ENCODE data around the gene ARHGEF10L.

ARHGEF10L gene

DNA sequence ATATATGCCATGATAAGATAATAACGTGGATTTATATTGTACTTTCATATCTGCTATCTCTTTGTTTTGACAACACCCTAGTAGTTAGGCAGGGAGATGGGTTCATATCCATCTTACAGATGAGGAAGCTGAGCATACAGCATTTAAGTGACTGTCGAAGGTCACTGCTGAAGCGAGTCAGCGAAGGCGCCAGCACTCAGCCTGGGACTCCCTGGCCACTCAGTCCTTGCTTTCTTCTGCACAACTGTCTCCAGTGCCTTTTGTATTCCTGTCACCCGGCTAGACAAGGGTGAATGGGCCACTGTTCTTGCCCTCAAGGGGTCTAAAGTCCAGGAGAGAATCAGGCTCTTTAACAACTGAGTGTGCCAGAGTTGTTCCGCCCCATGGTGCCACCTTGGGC, 3.1 kb downstream of the ARHGEF10L start:
- no peak overlapping the region for H3K4me2 ChIP-seq (ENCODE audit: low read length)
- H3F3A ChIP-seq (ENCODE audit: control insufficient read depth, insufficient read depth), result no peaks in the 10 kb centered on the region
- peaks cover 6% of the 10 kb centered on the region for H3K27me3 ChIP-seq (ENCODE audit: control insufficient read depth, low read length)
- H3K9me3 ChIP-seq (ENCODE audit: control insufficient read depth, insufficient read depth, low read length), result no peaks in the 10 kb centered on the region
- no peaks in the 10 kb centered on the region for H3K4me1 ChIP-seq (ENCODE audit: control insufficient read depth, low read length)
- no peaks in the 10 kb centered on the region for H4K20me1 ChIP-seq (ENCODE audit: control insufficient read depth, insufficient read depth, low read depth, low read length)
- H3K79me2 ChIP-seq (ENCODE audit: control insufficient read depth, low read length), result no peaks in the 10 kb centered on the region
- no peak for TF ChIP-seq EZH2phosphoT487 (IDR thresholded peaks at IDR 0.05; ENCODE audit: borderline replicate concordance, low read length)
- TF ChIP-seq, protein P1, sequence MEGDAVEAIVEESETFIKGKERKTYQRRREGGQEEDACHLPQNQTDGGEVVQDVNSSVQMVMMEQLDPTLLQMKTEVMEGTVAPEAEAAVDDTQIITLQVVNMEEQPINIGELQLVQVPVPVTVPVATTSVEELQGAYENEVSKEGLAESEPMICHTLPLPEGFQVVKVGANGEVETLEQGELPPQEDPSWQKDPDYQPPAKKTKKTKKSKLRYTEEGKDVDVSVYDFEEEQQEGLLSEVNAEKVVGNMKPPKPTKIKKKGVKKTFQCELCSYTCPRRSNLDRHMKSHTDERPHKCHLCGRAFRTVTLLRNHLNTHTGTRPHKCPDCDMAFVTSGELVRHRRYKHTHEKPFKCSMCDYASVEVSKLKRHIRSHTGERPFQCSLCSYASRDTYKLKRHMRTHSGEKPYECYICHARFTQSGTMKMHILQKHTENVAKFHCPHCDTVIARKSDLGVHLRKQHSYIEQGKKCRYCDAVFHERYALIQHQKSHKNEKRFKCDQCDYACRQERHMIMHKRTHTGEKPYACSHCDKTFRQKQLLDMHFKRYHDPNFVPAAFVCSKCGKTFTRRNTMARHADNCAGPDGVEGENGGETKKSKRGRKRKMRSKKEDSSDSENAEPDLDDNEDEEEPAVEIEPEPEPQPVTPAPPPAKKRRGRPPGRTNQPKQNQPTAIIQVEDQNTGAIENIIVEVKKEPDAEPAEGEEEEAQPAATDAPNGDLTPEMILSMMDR (IDR thresholded peaks at IDR 0.05; ENCODE audit: low read depth, low read length, poor library complexity, severe bottlenecking), result no peak
- H3K27ac ChIP-seq (ENCODE audit: low read depth, low read length), result no peak overlapping the region
- no peak overlapping the region for H3K4me3 ChIP-seq (ENCODE audit: low read length)
- H3K36me3 ChIP-seq (ENCODE audit: control insufficient read depth, low read length), result no peaks in the 10 kb centered on the region
- no peaks in the 10 kb centered on the region for H3K9me2 ChIP-seq (replicated peaks; ENCODE audit: control insufficient read depth, low read length)

DNA sequence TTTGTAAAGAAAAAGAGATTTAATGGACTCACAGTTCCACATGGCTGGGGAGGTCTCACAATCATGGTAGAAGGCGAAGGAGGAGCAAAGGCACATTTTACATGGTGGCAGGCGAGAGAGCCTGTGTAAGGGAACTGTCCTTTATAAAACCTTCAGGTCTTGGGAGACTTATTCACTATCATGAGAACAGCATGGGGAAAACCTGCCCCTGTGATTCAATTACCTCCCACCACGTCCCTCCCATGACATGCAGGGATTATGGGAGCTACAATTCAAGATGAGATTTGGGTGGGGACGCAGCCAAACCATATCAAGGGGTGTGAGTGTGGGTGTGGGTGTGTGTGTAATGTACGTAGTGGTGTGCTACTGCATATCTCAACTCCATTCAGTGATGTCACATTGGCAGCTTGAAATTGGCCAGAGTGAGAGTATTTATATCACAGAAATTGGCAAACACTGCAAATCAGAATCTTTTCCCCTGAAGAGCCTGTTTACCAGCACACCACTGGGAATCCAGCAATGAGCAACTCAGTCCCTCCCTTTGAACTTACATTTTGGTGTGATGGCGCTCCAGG, 5.4 kb downstream of the ARHGEF10L start:
- Histone ChIP-seq H3K9me2 (replicated peaks; ENCODE audit: control insufficient read depth, low read length) (no peaks in the 10 kb centered on the region), H4K20me1 (ENCODE audit: control insufficient read depth, insufficient read depth, low read depth, low read length) (no peaks in the 10 kb centered on the region), H3K79me2 (ENCODE audit: control insufficient read depth, low read length) (no peaks in the 10 kb centered on the region), H3K4me1 (ENCODE audit: control insufficient read depth, low read length) (no peaks in the 10 kb centered on the region), H3K4me3 (ENCODE audit: low read length) (no peak overlapping the region), H3K36me3 (ENCODE audit: control insufficient read depth, low read length) (no peaks in the 10 kb centered on the region), H3F3A (ENCODE audit: control insufficient read depth, insufficient read depth) (no peaks in the 10 kb centered on the region), H3K27ac (ENCODE audit: low read depth, low read length) (no peak overlapping the region), H3K9me3 (ENCODE audit: control insufficient read depth, insufficient read depth, low read length) (no peaks in the 10 kb centered on the region), H3K27me3 (ENCODE audit: control insufficient read depth, low read length) (0 out of 2 replicates have a peak, but pooled peaks cover 2% of the 10 kb centered on the region), H3K4me2 (ENCODE audit: low read length) (no peak overlapping the region)
- no peak for TF ChIP-seq EZH2phosphoT487 (IDR thresholded peaks at IDR 0.05; ENCODE audit: borderline replicate concordance, low read length)
- TF ChIP-seq, protein P1 (IDR thresholded peaks at IDR 0.05; ENCODE audit: low read depth, low read length, poor library complexity, severe bottlenecking), result no peak

DNA sequence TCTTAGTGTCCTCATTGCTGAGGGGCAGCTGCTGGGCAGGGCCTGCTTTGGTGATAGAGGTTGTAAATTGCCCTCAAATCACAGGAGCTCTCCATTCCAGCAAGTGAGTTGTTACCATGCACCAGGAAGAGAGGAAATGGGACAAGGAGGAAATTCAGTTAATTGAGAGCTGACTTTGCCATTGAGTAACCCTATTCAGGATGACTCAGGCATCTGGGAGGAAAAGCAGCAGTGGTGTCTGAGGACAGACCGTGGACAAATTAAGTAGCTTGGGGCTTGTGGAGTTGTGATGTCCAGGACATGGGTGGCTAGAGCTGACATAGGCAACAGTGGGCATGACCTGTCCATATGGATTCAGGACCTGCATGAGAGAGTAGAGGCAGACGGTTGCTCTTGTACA, 5.9 kb downstream of the ARHGEF10L start:
- TF ChIP-seq, protein P1 (IDR thresholded peaks at IDR 0.05; ENCODE audit: low read depth, low read length, poor library complexity, severe bottlenecking), result no peak
- no peak for TF ChIP-seq EZH2phosphoT487 (IDR thresholded peaks at IDR 0.05; ENCODE audit: borderline replicate concordance, low read length)
- no peaks in the 10 kb centered on the region for H3K79me2 ChIP-seq (ENCODE audit: control insufficient read depth, low read length)
- H3K4me3 ChIP-seq (ENCODE audit: low read length), result no peak overlapping the region
- H3K4me1 ChIP-seq (ENCODE audit: control insufficient read depth, low read length), result no peaks in the 10 kb centered on the region
- no peaks in the 10 kb centered on the region for H3K9me2 ChIP-seq (replicated peaks; ENCODE audit: control insufficient read depth, low read length)
- no peaks in the 10 kb centered on the region for H3K36me3 ChIP-seq (ENCODE audit: control insufficient read depth, low read length)
- no peaks in the 10 kb centered on the region for H4K20me1 ChIP-seq (ENCODE audit: control insufficient read depth, insufficient read depth, low read depth, low read length)
- H3K27ac ChIP-seq (ENCODE audit: low read depth, low read length), result no peak overlapping the region
- H3K4me2 ChIP-seq (ENCODE audit: low read length), result no peak overlapping the region
- no peaks in the 10 kb centered on the region for H3F3A ChIP-seq (ENCODE audit: control insufficient read depth, insufficient read depth)
- H3K27me3 ChIP-seq (ENCODE audit: control insufficient read depth, low read length), result no peaks in the 10 kb centered on the region
- no peaks in the 10 kb centered on the region for H3K9me3 ChIP-seq (ENCODE audit: control insufficient read depth, insufficient read depth, low read length)

Measured in DOHH2 (cell line).